ENCODE results near the gene ESPNL.

DNA sequence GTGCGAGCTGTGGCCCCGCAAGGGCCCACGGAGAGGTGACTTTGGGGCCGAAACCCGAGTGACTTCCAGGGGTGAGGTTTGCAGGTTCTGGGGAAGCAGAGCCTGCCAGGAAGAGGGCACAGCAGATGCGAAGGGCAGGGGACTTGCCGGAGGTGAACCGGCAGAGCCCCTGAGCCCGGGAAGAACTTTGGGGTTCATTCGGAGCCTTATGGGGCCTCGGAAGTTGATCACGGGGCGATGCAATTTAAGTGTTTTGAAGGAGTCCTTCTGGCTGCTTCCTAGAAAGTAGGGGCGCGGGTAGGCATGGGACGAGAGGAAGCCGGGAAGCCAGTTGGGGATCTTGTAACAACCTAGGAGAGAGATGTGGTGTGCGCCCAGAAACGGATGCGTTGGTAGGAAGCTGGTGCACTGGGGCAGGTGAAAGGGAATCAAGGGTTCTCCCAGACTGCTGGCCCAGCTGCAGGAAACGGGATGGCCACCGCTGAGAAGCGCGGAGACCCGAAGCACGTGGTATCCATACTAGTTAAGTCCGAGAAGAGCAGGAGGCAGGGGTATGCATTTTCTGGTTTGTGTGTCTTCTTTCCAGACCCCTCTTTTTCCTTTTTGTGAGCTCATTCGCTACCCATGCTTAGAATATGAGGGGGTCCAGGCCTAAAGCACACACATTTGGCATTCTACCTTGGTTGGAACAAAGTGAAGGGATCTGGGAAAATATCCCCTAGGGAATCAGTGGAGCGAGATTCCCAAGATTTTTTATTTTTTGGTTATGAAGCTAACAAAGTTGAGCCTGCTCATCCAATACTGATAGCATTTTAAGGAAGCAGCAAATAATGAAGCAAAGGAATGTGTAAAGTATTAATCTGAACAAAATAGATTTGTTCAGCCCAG is 38.6 kb upstream of the ESPNL start:
- TF ChIP-seq POLR2A (IDR thresholded peaks at IDR 0.05; ENCODE audit: low read length) (no peak), GATA1 (IDR thresholded peaks at IDR 0.05; ENCODE audit: low read depth, low read length) (no peak)
